Suppressor macrophage treated with lipopolysaccharide for 4 hours (primary cell): ENCODE data around the gene GPC5.
"Not testable (repeated sequence)": the region's sequence is repeated elsewhere in the genome, so short reads cannot be mapped to it uniquely, and the experiment has no call there.

Experiments
- DNase-seq: peaks from one replicate; pipeline ENCODE4 v3.0.0-alpha.2; 2020

The GPC5 gene

GRCh38 chr13:91370501-91370900 is 27.9 kb upstream of the GPC5 start:
- no peak for DNase-seq

- peak; percentile 13 for DNase-seq
Measured at GRCh38 chr13:91372911-91373310, 25.5 kb upstream of the GPC5 start.

GRCh38 chr13:91375116-91375729 is 23.2 kb upstream of the GPC5 start:
- DNase-seq = peak; percentile 47

GRCh38 chr13:91381371-91381770 is 17.1 kb upstream of the GPC5 start:
- DNase-seq = peak; percentile 12

GRCh38 chr13:91383836-91384235 is 14.6 kb upstream of the GPC5 start:
- DNase-seq = no peak

- DNase-seq = no peak
Measured at GRCh38 chr13:91384896-91385295, 13.5 kb upstream of the GPC5 start.

GRCh38 chr13:91389186-91389585 is 9.2 kb upstream of the GPC5 start:
- DNase-seq = no peak

- DNase-seq = no peak
Measured at GRCh38 chr13:91397595-91397994, 826 bp upstream of the GPC5 start.

GRCh38 chr13:91399189-91400062 is 1.0 kb downstream of the GPC5 start:
- DNase-seq = no peak

GRCh38 chr13:91400063-91400399 is 1.6 kb downstream of the GPC5 start:
- peak; percentile 6 for DNase-seq

GRCh38 chr13:91400671-91401070 is 2.2 kb downstream of the GPC5 start:
- no peak for DNase-seq

- DNase-seq = peak; percentile 10
Measured at GRCh38 chr13:91401920-91402319, 3.5 kb downstream of the GPC5 start.

- no peak for DNase-seq
Measured at GRCh38 chr13:91405240-91405639, 6.8 kb downstream of the GPC5 start.

GRCh38 chr13:91406619-91407018 is 8.2 kb downstream of the GPC5 start:
- peak; percentile 55 for DNase-seq

GRCh38 chr13:91408971-91409370 is 10.6 kb downstream of the GPC5 start:
- DNase-seq = no peak

- not testable (repeated sequence) for DNase-seq
Measured at GRCh38 chr13:91416579-91416978, 18.2 kb downstream of the GPC5 start.

GRCh38 chr13:91417660-91418325 is 19.4 kb downstream of the GPC5 start:
- DNase-seq = no peak

GRCh38 chr13:91426913-91427312 is 28.5 kb downstream of the GPC5 start:
- DNase-seq = no peak

- DNase-seq = not testable (repeated sequence)
Measured at GRCh38 chr13:91438674-91439073, 40.3 kb downstream of the GPC5 start.

GRCh38 chr13:91450913-91451312 is 52.5 kb downstream of the GPC5 start:
- no peak for DNase-seq

GRCh38 chr13:91454666-91455065 is 56.2 kb downstream of the GPC5 start:
- DNase-seq = no peak

GRCh38 chr13:91456837-91457236 is 58.4 kb downstream of the GPC5 start:
- DNase-seq = no peak

- no peak for DNase-seq
Measured at GRCh38 chr13:91459485-91459884, 61.1 kb downstream of the GPC5 start.

GRCh38 chr13:91464336-91464735 is 65.9 kb downstream of the GPC5 start:
- DNase-seq = no peak
